ENCODE results near the gene RASGRF2.

Gene RASGRF2

GRCh38 chr5:81226949-81227348 is 266.8 kb downstream of the RASGRF2 start:
- Histone ChIP-seq H3K36me3 (ENCODE audit: control insufficient read depth, insufficient read depth, low read length) (no peaks in the 10 kb centered on the region), H3K27me3 (replicated peaks; ENCODE audit: control insufficient read depth, insufficient read depth, low read length) (no peaks in the 10 kb centered on the region), H3K4me3 (replicated peaks; ENCODE audit: low read depth, low read length) (no peak overlapping the region)
- no peak for TF ChIP-seq CTCF (IDR thresholded peaks at IDR 0.05; ENCODE audit: insufficient read depth, low read length, poor library complexity, severe bottlenecking)
- DNase-seq (ENCODE audit: extremely low read depth, insufficient read length): no peak

- H3K36me3 ChIP-seq (ENCODE audit: control insufficient read depth, insufficient read depth, low read length): no peaks in the 10 kb centered on the region
- no peak for TF ChIP-seq CTCF (IDR thresholded peaks at IDR 0.05; ENCODE audit: insufficient read depth, low read length, poor library complexity, severe bottlenecking)
- H3K4me3 ChIP-seq (replicated peaks; ENCODE audit: low read depth, low read length): no peak overlapping the region
- no peak for DNase-seq (ENCODE audit: extremely low read depth, insufficient read length)
- no peaks in the 10 kb centered on the region for H3K27me3 ChIP-seq (replicated peaks; ENCODE audit: control insufficient read depth, insufficient read depth, low read length)
These were observed 267.9 kb downstream of the RASGRF2 start for GRCh38 chr5:81228084-81228483.

GRCh38 chr5:81230416-81230815 is 270.3 kb downstream of the RASGRF2 start:
- no peak for DNase-seq (ENCODE audit: extremely low read depth, insufficient read length)
- Histone ChIP-seq H3K4me3 (replicated peaks; ENCODE audit: low read depth, low read length) (no peak overlapping the region), H3K36me3 (ENCODE audit: control insufficient read depth, insufficient read depth, low read length) (no peaks in the 10 kb centered on the region), H3K27me3 (replicated peaks; ENCODE audit: control insufficient read depth, insufficient read depth, low read length) (no peaks in the 10 kb centered on the region)
- TF ChIP-seq CTCF (IDR thresholded peaks at IDR 0.05; ENCODE audit: insufficient read depth, low read length, poor library complexity, severe bottlenecking): no peak

- no peak overlapping the region for H3K4me3 ChIP-seq (replicated peaks; ENCODE audit: low read depth, low read length)
- no peak for DNase-seq (ENCODE audit: extremely low read depth, insufficient read length)
These were observed 272.4 kb downstream of the RASGRF2 start for GRCh38 chr5:81232464-81233079.

GRCh38 chr5:81233080-81233634 is 273.0 kb downstream of the RASGRF2 start, which contains the start of gene CKMT2:
Gene CKMT2, plus strand, starts transcription at chr5:81233322. Its CDS starts 17,811 bp downstream, at chr5:81251133.
- Histone ChIP-seq H3K4me3 (replicated peaks; ENCODE audit: low read depth, low read length) (no peak within 1 kb of the TSS), H3K27me3 (replicated peaks; ENCODE audit: control insufficient read depth, insufficient read depth, low read length) (no peaks in the 10 kb centered on the region), H3K36me3 (ENCODE audit: control insufficient read depth, insufficient read depth, low read length) (no peaks in the 10 kb centered on the region)
- DNase-seq (ENCODE audit: extremely low read depth, insufficient read length): no peak
- no peak for TF ChIP-seq CTCF (IDR thresholded peaks at IDR 0.05; ENCODE audit: insufficient read depth, low read length, poor library complexity, severe bottlenecking)

More at GRCh38 chr5:81232464-81233079, 272.4 kb downstream of the RASGRF2 start:
- no peaks in the 10 kb centered on the region for H3K27me3 ChIP-seq (replicated peaks; ENCODE audit: control insufficient read depth, insufficient read depth, low read length)
- H3K36me3 ChIP-seq (ENCODE audit: control insufficient read depth, insufficient read depth, low read length): no peaks in the 10 kb centered on the region
- TF ChIP-seq CTCF (IDR thresholded peaks at IDR 0.05; ENCODE audit: insufficient read depth, low read length, poor library complexity, severe bottlenecking): no peak
